ENCODE measurements around the gene UNC5A. TPM values are rescaled to one million over a fixed set of nuclear protein-coding genes. Genes with fewer than 3 reads are reported as not detected.

Gene UNC5A
- total RNA-seq, 3 donors from 2014 or later (not counting 1 experiment from before 2014, with no cell fraction given) = not detected

- H3K4me3 Mint-ChIP-seq = no peak overlapping the region
- no peak for DNase-seq
- no peaks in the 10 kb centered on the region for H3K9me3 Mint-ChIP-seq
- TF ChIP-seq CTCF (IDR thresholded peaks at IDR 0.05) = no peak
- no peaks in the 10 kb centered on the region for H3K4me1 Mint-ChIP-seq
- Histone ChIP-seq H3K4me3 (ENCODE audit: low read length) (no peak overlapping the region), H3K27ac (ENCODE audit: low read length) (no peak overlapping the region), H3K36me3 (ENCODE audit: control insufficient read depth, insufficient read depth, low read length) (no peaks in the 10 kb centered on the region), H3K4me1 (ENCODE audit: control insufficient read depth, insufficient read depth, low read length) (no peaks in the 10 kb centered on the region), H3K9me3 (ENCODE audit: control insufficient read depth, insufficient read depth, low read length) (no peaks in the 10 kb centered on the region), H3K27me3 (ENCODE audit: control insufficient read depth, insufficient read depth, low read length) (no peaks in the 10 kb centered on the region)
- H3K27ac Mint-ChIP-seq = no peak overlapping the region
- WGBS (ENCODE audit: insufficient coverage) = 62% methylated on average over 3 of the region's 3 CpGs
- no peaks in the 10 kb centered on the region for H3K36me3 Mint-ChIP-seq
- intact Hi-C loops (cut with micrococcal nuclease) = no loop called here
- ATAC-seq = no peak
- peaks cover 11 to 33% of the 10 kb centered on the region in 2 donors for H3K27me3 Mint-ChIP-seq (ENCODE audit: low read depth in 2 of 2)
These were observed 25.6 kb downstream of the UNC5A start for GRCh38 chr5:176835918-176836317.

DNA sequence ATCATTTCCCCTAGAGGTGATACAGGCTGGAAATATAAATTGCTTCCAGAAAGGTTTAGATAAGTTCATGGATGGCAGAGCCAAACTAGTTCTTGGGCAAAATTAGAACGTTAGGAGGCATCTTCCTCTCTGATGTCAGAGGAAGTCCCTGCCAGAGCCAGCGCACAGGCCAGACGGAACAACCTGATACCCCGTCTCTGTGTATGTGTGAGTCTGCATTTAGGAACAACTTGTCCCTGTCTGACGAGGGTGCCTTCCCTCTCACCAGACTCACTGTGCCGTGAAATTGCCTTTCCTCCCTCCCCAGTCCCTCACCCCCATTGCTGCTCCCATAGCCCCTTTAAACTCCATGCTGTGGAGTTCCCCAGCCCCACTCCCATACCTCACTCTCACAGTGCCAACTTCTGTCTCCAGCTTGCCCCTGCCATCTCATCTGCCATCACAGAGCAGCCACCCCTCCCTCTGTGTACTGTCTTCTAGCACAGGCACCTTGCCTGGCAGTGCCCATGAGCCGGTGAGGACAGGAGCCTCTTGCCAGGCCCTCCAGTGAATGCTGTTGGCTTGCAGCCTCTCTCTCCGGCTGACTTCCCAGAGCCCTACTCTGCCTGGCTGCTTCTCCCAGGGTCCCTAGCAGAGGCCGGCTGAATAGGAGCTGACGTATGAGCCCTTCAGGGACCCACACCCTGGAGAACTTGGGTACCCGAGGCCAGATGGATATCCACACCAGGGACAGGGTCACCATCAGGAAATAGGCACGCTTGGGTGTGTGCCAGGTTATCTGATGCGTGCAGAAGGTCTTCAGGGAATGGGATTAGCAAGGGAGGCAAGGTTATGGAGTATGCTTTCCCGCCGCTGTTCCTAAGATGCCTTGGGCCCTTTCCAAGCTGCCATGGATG is 26.7 kb downstream of the UNC5A start:
- intact Hi-C loops (cut with micrococcal nuclease) = no loop called here
- H3K4me3 Mint-ChIP-seq = no peak overlapping the region
- DNase-seq (no peak), ATAC-seq (no peak)
- H3K27ac Mint-ChIP-seq = no peak overlapping the region
- Histone ChIP-seq H3K36me3 (ENCODE audit: control insufficient read depth, insufficient read depth, low read length) (no peaks in the 10 kb centered on the region), H3K4me3 (ENCODE audit: low read length) (no peak overlapping the region), H3K4me1 (ENCODE audit: control insufficient read depth, insufficient read depth, low read length) (no peaks in the 10 kb centered on the region), H3K27me3 (ENCODE audit: control insufficient read depth, insufficient read depth, low read length) (no peaks in the 10 kb centered on the region), H3K9me3 (ENCODE audit: control insufficient read depth, insufficient read depth, low read length) (no peaks in the 10 kb centered on the region), H3K27ac (ENCODE audit: low read length) (no peak overlapping the region)
- TF ChIP-seq CTCF (IDR thresholded peaks at IDR 0.05) = no peak
- H3K27me3 Mint-ChIP-seq (ENCODE audit: low read depth in 2 of 2) = peaks cover 8 to 43% of the 10 kb centered on the region in 2 donors
- H3K9me3 Mint-ChIP-seq = no peaks in the 10 kb centered on the region
- no peaks in the 10 kb centered on the region for H3K36me3 Mint-ChIP-seq
- WGBS (ENCODE audit: insufficient coverage) = 72% methylated on average over 15 of the region's 15 CpGs
- no peaks in the 10 kb centered on the region for H3K4me1 Mint-ChIP-seq

DNA sequence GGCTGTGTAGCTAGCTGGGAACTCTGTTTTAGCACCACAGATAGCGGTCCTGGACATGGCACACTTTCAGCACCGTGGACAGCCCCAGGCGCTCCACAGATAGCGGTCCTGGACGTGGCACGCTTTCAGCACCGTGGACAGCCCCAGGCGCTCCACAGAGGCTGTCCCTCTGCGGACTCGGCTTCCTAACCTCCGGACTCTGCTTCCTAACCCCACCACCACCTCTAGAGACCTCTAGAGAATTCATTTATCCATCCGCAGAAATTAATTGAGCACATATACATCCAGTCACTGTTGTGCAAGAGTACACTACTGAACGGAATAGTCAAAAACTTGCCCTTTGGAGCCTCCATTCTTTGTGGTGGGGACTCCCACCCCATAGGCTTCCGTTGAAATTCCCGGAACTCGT is 27.4 kb downstream of the UNC5A start:
- peak; percentile 91 to 100 (median 100) for ATAC-seq
- no peaks in the 10 kb centered on the region for H3K27me3 ChIP-seq (ENCODE audit: control insufficient read depth, insufficient read depth, low read length)
- H3K27ac ChIP-seq (ENCODE audit: low read length) = no peak overlapping the region
- no peak overlapping the region for H3K4me3 ChIP-seq (ENCODE audit: low read length)
- DNase-seq = peak; percentile 75 to 80
- no peaks in the 10 kb centered on the region for H3K36me3 Mint-ChIP-seq
- no peak for TF ChIP-seq CTCF (IDR thresholded peaks at IDR 0.05)
- H3K9me3 Mint-ChIP-seq = no peaks in the 10 kb centered on the region
- peaks cover 10 to 37% of the 10 kb centered on the region in 2 donors for H3K27me3 Mint-ChIP-seq (ENCODE audit: low read depth in 2 of 2)
- WGBS (ENCODE audit: insufficient coverage) = 23% methylated on average over 16 of the region's 16 CpGs
- no peak overlapping the region for H3K4me3 Mint-ChIP-seq
- intact Hi-C loops (cut with micrococcal nuclease) = no loop called here
- H3K36me3 ChIP-seq (ENCODE audit: control insufficient read depth, insufficient read depth, low read length) = no peaks in the 10 kb centered on the region
- H3K4me1 Mint-ChIP-seq = no peaks in the 10 kb centered on the region
- H3K4me1 ChIP-seq (ENCODE audit: control insufficient read depth, insufficient read depth, low read length) = no peaks in the 10 kb centered on the region
- no peak overlapping the region for H3K27ac Mint-ChIP-seq
- H3K9me3 ChIP-seq (ENCODE audit: control insufficient read depth, insufficient read depth, low read length) = no peaks in the 10 kb centered on the region

Data from natural killer cell (primary cell).